Caco-2 (cell line): ENCODE data around the gene PPARA. TPM values are rescaled to one million over a fixed set of nuclear protein-coding genes. Genes with fewer than 3 reads are reported as not detected.
"Not testable (repeated sequence)": the region's sequence is repeated elsewhere in the genome, so short reads cannot be mapped to it uniquely, and the experiment has no call there.

ENCODE experiments used
- BruUV-seq: library from RNA; stranded (reverse); fragments of 400-500 nt; replicated peaks from 2 replicates; lab custom pipeline; 2021; lab: Mats Ljungman, UMichigan
- CTCF ChIA-PET: fragments of 300-600 bp; sonication (Branson Sonifier 250); formaldehyde crosslinking; loops from one replicate; lab custom pipeline; 2022; ENCODE audit warnings: antibody characterized with exemption; lab: Charles Lee
- POLR2A ChIA-PET: fragments of 300-600 bp; sonication (Branson Sonifier 250); formaldehyde crosslinking; loops from one replicate; lab custom pipeline; 2022; ENCODE audit warnings: antibody characterized with exemption; lab: Charles Lee
- DNase-seq, 2 experiments: peaks; one replicate each; pipeline versions ENCODE4 v3.0.0 to v3.0.0-alpha.2; 2020 to 2022
- H3K27me3 ChIP-seq: replicated peaks from 2 replicates; pipeline ENCODE4 v1.6.0; 2011; ENCODE audit warnings: low read length; ENCODE audit not compliant: control insufficient read depth, insufficient read depth
- H3K36me3 ChIP-seq: 2 replicates; pipeline ENCODE4 v1.5.1; 2011; ENCODE audit warnings: low read length; ENCODE audit not compliant: control insufficient read depth, insufficient read depth
- H3K4me1 ChIP-seq: fragments of 250-450 bp; sonication (Bioruptor Pico); 2 replicates; pipeline ENCODE4 v1.5.1; 2020; ENCODE audit warnings: mild to moderate bottlenecking
- H3K4me3 ChIP-seq: 2 replicates; pipeline ENCODE4 v1.5.1; 2011; ENCODE audit warnings: low read depth, mild to moderate bottlenecking, control low read depth, low read length
- H3K9me3 ChIP-seq: fragments of 250-450 bp; sonication (Bioruptor Pico); 2 replicates; pipeline ENCODE4 v1.5.1; 2020; ENCODE audit warnings: mild to moderate bottlenecking, moderate library complexity
- H3K27ac Mint-ChIP-seq: one replicate; pipeline ENCODE4 v1.8.0; 2022; ENCODE audit warnings: mixed read lengths; ENCODE audit not compliant: unreplicated experiment
- H3K27me3 Mint-ChIP-seq: one replicate; pipeline ENCODE4 v1.8.0; 2022; ENCODE audit warnings: mixed read lengths; ENCODE audit not compliant: insufficient read depth, unreplicated experiment
- H3K36me3 Mint-ChIP-seq: one replicate; pipeline ENCODE4 v1.8.0; 2022; ENCODE audit warnings: mild to moderate bottlenecking, mixed read lengths; ENCODE audit not compliant: insufficient read depth, unreplicated experiment
- H3K4me1 Mint-ChIP-seq: one replicate; pipeline ENCODE4 v1.8.0; 2022; ENCODE audit warnings: low read depth, mixed read lengths; ENCODE audit not compliant: unreplicated experiment
- H3K4me3 Mint-ChIP-seq: one replicate; pipeline ENCODE4 v1.8.0; 2022; ENCODE audit warnings: mild to moderate bottlenecking, moderate library complexity, mixed read lengths; ENCODE audit not compliant: unreplicated experiment
- H3K9me3 Mint-ChIP-seq: one replicate; pipeline ENCODE4 v1.8.0; 2022; ENCODE audit warnings: mixed read lengths; ENCODE audit not compliant: unreplicated experiment
- CTCF ChIP-seq, 2 experiments: fragments of 200-600 bp in 1 of 2; IDR thresholded peaks; 1 replicate in 1 of 2; 2 replicates in 1 of 2; pipeline versions ENCODE4 v1.5.1 to v1.8.0; 2011 to 2022; ENCODE audit warnings: antibody characterized with exemption in 1 of 2, control low read depth in 1 of 2, inconsistent platforms in 1 of 2, low read depth in 1 of 2, low read length in 1 of 2, mild to moderate bottlenecking in 1 of 2, moderate library complexity in 1 of 2; ENCODE audit not compliant: insufficient read depth in 1 of 2, severe bottlenecking in 1 of 2, unreplicated experiment in 1 of 2
- intact Hi-C: fragments of 100-400 bp; cut with micrococcal nuclease; formaldehyde crosslinking; loops from one replicate; pipeline ENCODE4 v1.10.0; 2022; ENCODE audit not compliant: unreplicated experiment
- total RNA-seq: library from RNA; stranded (reverse); gene quantifications from 2 replicates; pipeline ENCODE4 v1.2.3, GENCODE V29; 2022

PPARA gene
- total RNA-seq, 1 experiment from 2014 or later, result 13.4 TPM

- DNase-seq, result no peak
Observed at GRCh38 chr22:46196278-46196677, 46.0 kb downstream of the PPARA start.

GRCh38 chr22:46198274-46198673, 47.9 kb downstream of the PPARA start:
- POLR2A ChIA-PET, result no interaction called here
- H3K27me3 Mint-ChIP-seq, result no peaks in the 10 kb centered on the region
- intact Hi-C loops, result no loop called here

More at GRCh38 chr22:46196278-46196677, 46.0 kb downstream of the PPARA start:
- H3K4me1 Mint-ChIP-seq, result no peaks in the 10 kb centered on the region
- H3K4me3 ChIP-seq, result no peak overlapping the region
- no peak overlapping the region for H3K27ac Mint-ChIP-seq
- TF ChIP-seq CTCF (IDR thresholded peaks at IDR 0.05; ENCODE audit: insufficient read depth in 1 of 2, low read depth in 1 of 2, low read length in 1 of 2, severe bottlenecking in 1 of 2, unreplicated experiment in 1 of 2), result no peak
- no peak overlapping the region for H3K4me3 Mint-ChIP-seq
- no peaks in the 10 kb centered on the region for H3K36me3 ChIP-seq
- H3K36me3 Mint-ChIP-seq, result peaks cover 6% of the 10 kb centered on the region
- no peaks in the 10 kb centered on the region for H3K27me3 Mint-ChIP-seq
- no peaks in the 10 kb centered on the region for H3K27me3 ChIP-seq
- BruUV-seq, result no TSS peak
- no peaks in the 10 kb centered on the region for H3K9me3 Mint-ChIP-seq
- H3K4me1 ChIP-seq, result no peaks in the 10 kb centered on the region
- ChIA-PET POLR2A (no interaction called here), CTCF (no interaction called here)
- no peaks in the 10 kb centered on the region for H3K9me3 ChIP-seq
- intact Hi-C loops, result no loop called here

GRCh38 chr22:46198806-46199205, 48.5 kb downstream of the PPARA start:
- BruUV-seq, DNase-seq, H3K36me3 Mint-ChIP-seq, CTCF ChIA-PET, H3K27ac Mint-ChIP-seq, intact Hi-C loops, H3K9me3 ChIP-seq, H3K4me3 Mint-ChIP-seq, H3K36me3 ChIP-seq, H3K27me3 Mint-ChIP-seq, H3K4me1 Mint-ChIP-seq, H3K27me3 ChIP-seq, H3K4me1 ChIP-seq, POLR2A ChIA-PET, H3K4me3 ChIP-seq, H3K9me3 Mint-ChIP-seq: not testable (repeated sequence)

More at GRCh38 chr22:46198274-46198673, 47.9 kb downstream of the PPARA start:
- Histone ChIP-seq H3K4me3 (no peak overlapping the region), H3K27me3 (no peaks in the 10 kb centered on the region), H3K36me3 (no peaks in the 10 kb centered on the region), H3K4me1 (no peaks in the 10 kb centered on the region), H3K9me3 (no peaks in the 10 kb centered on the region)
- Mint-ChIP-seq H3K9me3 (no peaks in the 10 kb centered on the region), H3K4me1 (no peaks in the 10 kb centered on the region), H3K36me3 (peaks cover 6% of the 10 kb centered on the region), H3K27ac (no peak overlapping the region), H3K4me3 (no peak overlapping the region)
- BruUV-seq, result no TSS peak
- CTCF ChIA-PET, result no interaction called here
- no peak for DNase-seq
- no peak for TF ChIP-seq CTCF (IDR thresholded peaks at IDR 0.05; ENCODE audit: insufficient read depth in 1 of 2, low read depth in 1 of 2, low read length in 1 of 2, severe bottlenecking in 1 of 2, unreplicated experiment in 1 of 2)
